ENCODE data around the gene UBP1. TPM values are rescaled to one million over a fixed set of nuclear protein-coding genes. Genes with fewer than 3 reads are reported as not detected.
"Not testable (repeated sequence)": the region's sequence is repeated elsewhere in the genome, so short reads cannot be mapped to it uniquely, and the experiment has no call there.

Gene UBP1
- total RNA-seq, 2 experiments from 2014 or later, result 51.2 to 56.2 TPM

- H3K4me3 Mint-ChIP-seq, result no peak overlapping the region
- no peaks in the 10 kb centered on the region for H3K9me3 Mint-ChIP-seq
- TF ChIP-seq, protein P1, sequence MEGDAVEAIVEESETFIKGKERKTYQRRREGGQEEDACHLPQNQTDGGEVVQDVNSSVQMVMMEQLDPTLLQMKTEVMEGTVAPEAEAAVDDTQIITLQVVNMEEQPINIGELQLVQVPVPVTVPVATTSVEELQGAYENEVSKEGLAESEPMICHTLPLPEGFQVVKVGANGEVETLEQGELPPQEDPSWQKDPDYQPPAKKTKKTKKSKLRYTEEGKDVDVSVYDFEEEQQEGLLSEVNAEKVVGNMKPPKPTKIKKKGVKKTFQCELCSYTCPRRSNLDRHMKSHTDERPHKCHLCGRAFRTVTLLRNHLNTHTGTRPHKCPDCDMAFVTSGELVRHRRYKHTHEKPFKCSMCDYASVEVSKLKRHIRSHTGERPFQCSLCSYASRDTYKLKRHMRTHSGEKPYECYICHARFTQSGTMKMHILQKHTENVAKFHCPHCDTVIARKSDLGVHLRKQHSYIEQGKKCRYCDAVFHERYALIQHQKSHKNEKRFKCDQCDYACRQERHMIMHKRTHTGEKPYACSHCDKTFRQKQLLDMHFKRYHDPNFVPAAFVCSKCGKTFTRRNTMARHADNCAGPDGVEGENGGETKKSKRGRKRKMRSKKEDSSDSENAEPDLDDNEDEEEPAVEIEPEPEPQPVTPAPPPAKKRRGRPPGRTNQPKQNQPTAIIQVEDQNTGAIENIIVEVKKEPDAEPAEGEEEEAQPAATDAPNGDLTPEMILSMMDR (IDR thresholded peaks at IDR 0.05), result no peak
- peaks cover 34% of the 10 kb centered on the region for H3K36me3 Mint-ChIP-seq (ENCODE audit: low read depth)
- no peak for ATAC-seq
- CTCF ChIA-PET, result no interaction called here
- peak overlapping the region; percentile 16 for H3K27ac Mint-ChIP-seq
- peaks cover 34% of the 10 kb centered on the region for H3K4me1 Mint-ChIP-seq (ENCODE audit: low read depth)
- POLR2A ChIA-PET, result interaction anchor here (0.8 kb wide), 1 partner anchor 13 kb away, joined by 3 read pairs; no protein-coding TSS in a partner anchor
- no peaks in the 10 kb centered on the region for H3K27me3 Mint-ChIP-seq
- intact Hi-C loops (cut with micrococcal nuclease), result no loop called here
- no peak for DNase-seq
Measured at GRCh38 chr3:33424606-33425452, 15.4 kb downstream of the UBP1 start.

DNA sequence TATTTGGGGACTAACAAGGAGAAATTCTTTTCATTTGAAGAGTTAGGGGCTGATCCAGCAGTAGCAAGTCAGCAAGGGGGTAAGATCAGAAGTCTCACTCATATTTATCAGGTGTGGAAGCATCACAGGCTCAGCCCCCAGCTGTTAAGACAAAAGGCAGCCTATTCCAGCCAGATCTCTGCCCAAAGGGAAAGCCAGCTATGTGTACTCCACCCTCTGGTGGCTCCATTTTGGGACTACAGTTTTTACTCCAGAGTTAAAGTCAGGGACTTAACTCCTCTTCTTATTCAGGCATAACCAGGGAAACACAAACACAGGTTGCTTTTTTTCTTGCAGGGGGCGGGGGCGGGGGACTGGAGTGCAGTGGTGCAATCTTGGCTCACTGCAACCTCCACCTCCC lies 19.2 kb downstream of the UBP1 start:
- TF ChIP-seq, protein P1 (IDR thresholded peaks at IDR 0.05), result no peak
- ATAC-seq, result no peak
- peaks cover 46% of the 10 kb centered on the region for H3K36me3 Mint-ChIP-seq (ENCODE audit: low read depth)
- peaks cover 24% of the 10 kb centered on the region for H3K4me1 Mint-ChIP-seq (ENCODE audit: low read depth)
- ChIA-PET CTCF (interaction anchor here (1.7 kb wide), 1 partner anchor 48 kb away, joined by 4 read pairs; no protein-coding TSS in a partner anchor), POLR2A (no interaction called here)
- intact Hi-C loops (cut with micrococcal nuclease), result no loop called here
- H3K27ac Mint-ChIP-seq, result peak overlapping the region; percentile 11
- DNase-seq, result no peak
- no peaks in the 10 kb centered on the region for H3K27me3 Mint-ChIP-seq
- H3K4me3 Mint-ChIP-seq, result no peak overlapping the region
- no peaks in the 10 kb centered on the region for H3K9me3 Mint-ChIP-seq

DNA sequence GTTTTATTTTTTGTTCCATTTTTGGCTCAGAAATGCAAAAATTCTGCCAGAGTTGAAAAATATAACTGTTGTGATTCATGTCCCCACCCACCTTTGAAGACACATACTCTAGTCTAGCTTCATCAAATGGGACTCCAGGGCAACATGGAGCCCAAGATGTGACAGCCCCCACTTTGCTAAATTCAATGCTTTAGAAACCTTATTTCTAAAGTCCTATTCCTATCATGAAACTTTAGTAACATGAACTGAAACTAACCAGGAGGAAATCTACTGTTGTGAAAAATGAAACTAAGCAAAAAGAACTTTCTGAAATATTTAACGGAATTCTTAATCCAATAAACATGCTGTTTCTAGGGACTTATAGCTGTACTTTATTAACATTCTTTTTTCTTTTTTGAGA lies 20.3 kb downstream of the UBP1 start:
- TF ChIP-seq, protein P1 (IDR thresholded peaks at IDR 0.05), result no peak
- ATAC-seq (no peak), DNase-seq (no peak)
- Mint-ChIP-seq H3K9me3 (no peaks in the 10 kb centered on the region), H3K4me3 (no peak overlapping the region), H3K27ac (peak overlapping the region; percentile 28), H3K27me3 (no peaks in the 10 kb centered on the region), H3K36me3 (ENCODE audit: low read depth) (peaks cover 47% of the 10 kb centered on the region), H3K4me1 (ENCODE audit: low read depth) (peaks cover 24% of the 10 kb centered on the region)
- intact Hi-C loops (cut with micrococcal nuclease), result no loop called here
- ChIA-PET POLR2A (no interaction called here), CTCF (interaction anchor here (0.9 kb wide), 1 partner anchor 34 kb away, joined by 3 read pairs; no protein-coding TSS in a partner anchor)

GRCh38 chr3:33417066-33417673 lies 23.0 kb downstream of the UBP1 start:
- Mint-ChIP-seq H3K4me1 (ENCODE audit: low read depth) (peaks cover 24% of the 10 kb centered on the region), H3K4me3 (no peak overlapping the region), H3K9me3 (no peaks in the 10 kb centered on the region), H3K27ac (peak overlapping the region; percentile 71), H3K27me3 (no peaks in the 10 kb centered on the region), H3K36me3 (ENCODE audit: low read depth) (peaks cover 54% of the 10 kb centered on the region)
- intact Hi-C loops (cut with micrococcal nuclease), result no loop called here
- ChIA-PET CTCF (no interaction called here), POLR2A (no interaction called here)
- DNase-seq, result peak; percentile 55
- TF ChIP-seq, protein P1 (IDR thresholded peaks at IDR 0.05), result no peak
- ATAC-seq, result peak; percentile 74

GRCh38 chr3:33410816-33411215 lies 29.4 kb downstream of the UBP1 start:
- H3K27me3 Mint-ChIP-seq; H3K9me3 Mint-ChIP-seq; POLR2A ChIA-PET; H3K4me3 Mint-ChIP-seq; ATAC-seq; DNase-seq; H3K27ac Mint-ChIP-seq; H3K4me1 Mint-ChIP-seq (ENCODE audit: low read depth); intact Hi-C loops (cut with micrococcal nuclease): not testable (repeated sequence)
- H3K36me3 Mint-ChIP-seq (ENCODE audit: low read depth), result peaks cover 53% of the 10 kb centered on the region
- CTCF ChIA-PET, result interaction anchor here (1.0 kb wide), 1 partner anchor 27 kb away, joined by 3 read pairs; no protein-coding TSS in a partner anchor
